HTERT RPE-1 (cell line): Measurements from ENCODE around the gene KIAA2012.
"Not testable (repeated sequence)": the region's sequence is repeated elsewhere in the genome, so short reads cannot be mapped to it uniquely, and the experiment has no call there.

Experiments used
- in situ Hi-C: fragments of 300-500 bp; cut with MboI; formaldehyde crosslinking; loops from 4 replicates; pipeline ENCODE4 v1.14.3; 2020; ENCODE audit warnings: low sequenced_read_pairs

Gene KIAA2012

GRCh38 chr2:202113571-202114142 is 40.6 kb downstream of the KIAA2012 start:
- in situ Hi-C loops = no loop called here

GRCh38 chr2:202114291-202114690 is 41.2 kb downstream of the KIAA2012 start:
- in situ Hi-C loops = no loop called here

- in situ Hi-C loops = no loop called here
These were observed 41.7 kb downstream of the KIAA2012 start for GRCh38 chr2:202114795-202115194.

- in situ Hi-C loops = no loop called here
These were observed 42.5 kb downstream of the KIAA2012 start for GRCh38 chr2:202115479-202115971.

- in situ Hi-C loops = no loop called here
These were observed 43.6 kb downstream of the KIAA2012 start for GRCh38 chr2:202116691-202117090.

GRCh38 chr2:202118168-202118567 is 45.1 kb downstream of the KIAA2012 start:
- in situ Hi-C loops = no loop called here

- in situ Hi-C loops = no loop called here
These were observed 47.8 kb downstream of the KIAA2012 start for GRCh38 chr2:202120828-202121227.

GRCh38 chr2:202121532-202122162 is 48.6 kb downstream of the KIAA2012 start:
- in situ Hi-C loops = no loop called here

- in situ Hi-C loops = no loop called here
These were observed 49.1 kb downstream of the KIAA2012 start for GRCh38 chr2:202122163-202122540.

GRCh38 chr2:202122980-202123720 is 50.1 kb downstream of the KIAA2012 start:
- in situ Hi-C loops = no loop called here

GRCh38 chr2:202124286-202124685 is 51.2 kb downstream of the KIAA2012 start:
- in situ Hi-C loops = no loop called here

GRCh38 chr2:202127687-202128331 is 54.8 kb downstream of the KIAA2012 start:
- in situ Hi-C loops = no loop called here

- in situ Hi-C loops = no loop called here
These were observed 56.8 kb downstream of the KIAA2012 start for GRCh38 chr2:202129841-202130240.

GRCh38 chr2:202133200-202133908 is 60.3 kb downstream of the KIAA2012 start:
- in situ Hi-C loops = no loop called here

- in situ Hi-C loops = no loop called here
These were observed 60.8 kb downstream of the KIAA2012 start for GRCh38 chr2:202133909-202134265.

- in situ Hi-C loops = no loop called here
These were observed 62.2 kb downstream of the KIAA2012 start for GRCh38 chr2:202135091-202135874.

- in situ Hi-C loops = not testable (repeated sequence)
These were observed 63.0 kb downstream of the KIAA2012 start for GRCh38 chr2:202136039-202136438.

GRCh38 chr2:202136526-202136925 is 63.5 kb downstream of the KIAA2012 start:
- in situ Hi-C loops = no loop called here

- in situ Hi-C loops = no loop called here
These were observed 67.6 kb downstream of the KIAA2012 start for GRCh38 chr2:202140522-202141252.
